Keratinocyte (primary cell): ENCODE measurements around the gene FGFR3.

Source experiments
- EZH2 ChIP-seq: IDR thresholded peaks from one replicate; pipeline ENCODE4 v1.6.1; 2012; ENCODE audit warnings: inconsistent platforms, mild to moderate bottlenecking, low read length, moderate library complexity
- TF ChIP-seq, protein P1 (sequence below), 3 experiments: IDR thresholded peaks in 1 of 3; conservative IDR thresholded peaks in 1 of 3; optimal IDR thresholded peaks in 1 of 3; 2 replicates in 2 of 3; 3 replicates in 1 of 3; pipeline versions ENCODE3 to v1.5.1; 2011; ENCODE audit warnings: low read length in 3 of 3, mild to moderate bottlenecking in 3 of 3, moderate library complexity in 2 of 3, control low read depth in 1 of 3, inconsistent platforms in 1 of 3; ENCODE audit not compliant: insufficient read depth in 2 of 3; ENCODE audit errors: extremely low read depth in 1 of 3

DNA sequence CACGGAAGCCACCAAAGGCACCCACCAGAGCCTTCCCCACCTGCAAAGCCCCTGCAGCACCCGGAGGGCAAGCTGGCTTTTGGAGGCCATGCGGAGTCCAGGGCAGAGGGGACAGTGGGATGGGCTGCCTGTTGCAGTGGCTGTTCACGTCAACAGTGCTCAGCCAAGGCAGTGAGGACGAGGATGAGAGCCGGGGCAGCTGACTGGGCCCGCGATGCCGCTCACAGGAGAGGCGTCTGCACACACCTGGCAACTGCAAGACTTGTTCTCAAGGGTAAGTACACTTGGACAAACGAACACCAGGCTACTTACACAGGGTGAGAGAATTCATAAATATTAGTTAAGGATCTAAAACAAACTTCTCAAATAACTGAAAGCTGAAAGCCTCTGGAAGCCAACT, 19.6 kb downstream of the FGFR3 start:
- TF ChIP-seq, protein P1, sequence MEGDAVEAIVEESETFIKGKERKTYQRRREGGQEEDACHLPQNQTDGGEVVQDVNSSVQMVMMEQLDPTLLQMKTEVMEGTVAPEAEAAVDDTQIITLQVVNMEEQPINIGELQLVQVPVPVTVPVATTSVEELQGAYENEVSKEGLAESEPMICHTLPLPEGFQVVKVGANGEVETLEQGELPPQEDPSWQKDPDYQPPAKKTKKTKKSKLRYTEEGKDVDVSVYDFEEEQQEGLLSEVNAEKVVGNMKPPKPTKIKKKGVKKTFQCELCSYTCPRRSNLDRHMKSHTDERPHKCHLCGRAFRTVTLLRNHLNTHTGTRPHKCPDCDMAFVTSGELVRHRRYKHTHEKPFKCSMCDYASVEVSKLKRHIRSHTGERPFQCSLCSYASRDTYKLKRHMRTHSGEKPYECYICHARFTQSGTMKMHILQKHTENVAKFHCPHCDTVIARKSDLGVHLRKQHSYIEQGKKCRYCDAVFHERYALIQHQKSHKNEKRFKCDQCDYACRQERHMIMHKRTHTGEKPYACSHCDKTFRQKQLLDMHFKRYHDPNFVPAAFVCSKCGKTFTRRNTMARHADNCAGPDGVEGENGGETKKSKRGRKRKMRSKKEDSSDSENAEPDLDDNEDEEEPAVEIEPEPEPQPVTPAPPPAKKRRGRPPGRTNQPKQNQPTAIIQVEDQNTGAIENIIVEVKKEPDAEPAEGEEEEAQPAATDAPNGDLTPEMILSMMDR (optimal IDR thresholded peaks at IDR 0.05 in 1 of 3, IDR thresholded peaks at IDR 0.05 in 1 of 3, conservative IDR thresholded peaks at IDR 0.05 in 1 of 3; ENCODE audit: extremely low read depth in 1 of 3, insufficient read depth in 2 of 3, low read length in 3 of 3) = no peak
- TF ChIP-seq EZH2 = no peak
